Activated CD8-positive, alpha-beta memory T cell treated with anti-CD3 and anti-CD28 coated beads, Interleukin-2, amount 50 U/mL, for 24 hours (primary cell): ENCODE results near the gene RGS1.

Experiments
- DNase-seq: peaks from one replicate; pipeline ENCODE4 v3.0.0-alpha.2; 2020; ENCODE audit errors: extremely low read depth

RGS1 gene

GRCh38 chr1:192553741-192554140, 21.8 kb upstream of the RGS1 start:
- no peak for DNase-seq

- DNase-seq, result no peak
Measured at GRCh38 chr1:192554904-192555303, 20.7 kb upstream of the RGS1 start.

- DNase-seq, result no peak
Measured at GRCh38 chr1:192555399-192555798, 20.2 kb upstream of the RGS1 start.

- DNase-seq, result no peak
Measured at GRCh38 chr1:192557841-192558595, 17.6 kb upstream of the RGS1 start.

- no peak for DNase-seq
Measured at GRCh38 chr1:192559115-192560006, 16.2 kb upstream of the RGS1 start.

GRCh38 chr1:192561301-192561700, 14.3 kb upstream of the RGS1 start:
- DNase-seq, result no peak

- DNase-seq, result no peak
Measured at GRCh38 chr1:192563129-192563528, 12.4 kb upstream of the RGS1 start.

GRCh38 chr1:192564099-192564498, 11.5 kb upstream of the RGS1 start:
- no peak for DNase-seq

GRCh38 chr1:192565946-192566345, 9.6 kb upstream of the RGS1 start:
- no peak for DNase-seq

- DNase-seq, result no peak
Measured at GRCh38 chr1:192566657-192567056, 8.9 kb upstream of the RGS1 start.

GRCh38 chr1:192568063-192568462, 7.5 kb upstream of the RGS1 start:
- no peak for DNase-seq

- DNase-seq, result no peak
Measured at GRCh38 chr1:192571668-192572067, 3.9 kb upstream of the RGS1 start.

- no peak for DNase-seq
Measured at GRCh38 chr1:192573499-192573898, 2.1 kb upstream of the RGS1 start.

GRCh38 chr1:192574073-192574472, 1.5 kb upstream of the RGS1 start:
- DNase-seq, result no peak

GRCh38 chr1:192576190-192577144, 894 bp downstream of the RGS1 start:
- no peak for DNase-seq

GRCh38 chr1:192577145-192578140, 1.9 kb downstream of the RGS1 start:
- DNase-seq, result no peak

GRCh38 chr1:192578144-192578909, 2.8 kb downstream of the RGS1 start:
- DNase-seq, result no peak

GRCh38 chr1:192579010-192579738, 3.6 kb downstream of the RGS1 start:
- DNase-seq, result no peak

- no peak for DNase-seq
Measured at GRCh38 chr1:192580351-192580962, 4.9 kb downstream of the RGS1 start.
